ENCODE data around the gene SPRING1.
A peak's percentile ranks its signal among the peaks of the same experiment; 100 is the strongest.

DNA sequence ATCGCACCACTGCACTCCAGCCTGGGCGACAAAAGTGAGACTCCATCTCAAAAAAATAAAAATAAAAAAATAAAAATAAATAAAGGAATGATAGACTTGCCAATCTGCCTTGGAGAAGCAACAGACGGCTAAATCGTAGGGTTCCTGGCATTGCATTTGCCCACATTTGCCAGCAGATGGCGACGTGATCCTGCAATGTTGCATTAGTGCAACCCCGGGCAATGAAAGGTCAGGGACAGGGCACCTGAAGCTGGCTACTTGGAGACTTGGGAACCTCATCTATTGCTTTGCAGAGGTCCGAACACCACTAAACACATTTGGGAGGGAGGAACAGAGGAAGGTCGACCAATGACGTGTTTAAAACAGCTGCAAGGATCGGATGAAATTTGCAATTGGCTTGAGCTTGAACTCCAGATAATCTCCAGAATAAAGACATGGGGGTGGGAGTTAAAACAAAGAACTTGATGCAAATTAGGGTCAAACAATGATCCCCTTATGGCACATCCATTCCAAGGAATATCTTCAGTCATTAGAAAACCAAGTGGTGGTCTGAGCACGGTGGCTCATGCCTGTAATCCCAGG lies 34.6 kb downstream of the SPRING1 start:
- TF ChIP-seq, protein P1, sequence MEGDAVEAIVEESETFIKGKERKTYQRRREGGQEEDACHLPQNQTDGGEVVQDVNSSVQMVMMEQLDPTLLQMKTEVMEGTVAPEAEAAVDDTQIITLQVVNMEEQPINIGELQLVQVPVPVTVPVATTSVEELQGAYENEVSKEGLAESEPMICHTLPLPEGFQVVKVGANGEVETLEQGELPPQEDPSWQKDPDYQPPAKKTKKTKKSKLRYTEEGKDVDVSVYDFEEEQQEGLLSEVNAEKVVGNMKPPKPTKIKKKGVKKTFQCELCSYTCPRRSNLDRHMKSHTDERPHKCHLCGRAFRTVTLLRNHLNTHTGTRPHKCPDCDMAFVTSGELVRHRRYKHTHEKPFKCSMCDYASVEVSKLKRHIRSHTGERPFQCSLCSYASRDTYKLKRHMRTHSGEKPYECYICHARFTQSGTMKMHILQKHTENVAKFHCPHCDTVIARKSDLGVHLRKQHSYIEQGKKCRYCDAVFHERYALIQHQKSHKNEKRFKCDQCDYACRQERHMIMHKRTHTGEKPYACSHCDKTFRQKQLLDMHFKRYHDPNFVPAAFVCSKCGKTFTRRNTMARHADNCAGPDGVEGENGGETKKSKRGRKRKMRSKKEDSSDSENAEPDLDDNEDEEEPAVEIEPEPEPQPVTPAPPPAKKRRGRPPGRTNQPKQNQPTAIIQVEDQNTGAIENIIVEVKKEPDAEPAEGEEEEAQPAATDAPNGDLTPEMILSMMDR (conservative IDR thresholded peaks at IDR 0.05 in 1 of 2, IDR thresholded peaks at IDR 0.05 in 1 of 2; ENCODE audit: extremely low read depth in 1 of 2, insufficient read depth in 1 of 2, low read depth in 1 of 2, low read length in 2 of 2): peak; percentile 92 to 96
- no peak for TF ChIP-seq EZH2 (IDR thresholded peaks at IDR 0.05; ENCODE audit: borderline replicate concordance, low read length)

Measured in mammary epithelial cell (primary cell).